ENCODE results near the gene SPOP.
"Not testable (repeated sequence)": the region's sequence is repeated elsewhere in the genome, so short reads cannot be mapped to it uniquely, and the experiment has no call there.

The SPOP gene

DNA sequence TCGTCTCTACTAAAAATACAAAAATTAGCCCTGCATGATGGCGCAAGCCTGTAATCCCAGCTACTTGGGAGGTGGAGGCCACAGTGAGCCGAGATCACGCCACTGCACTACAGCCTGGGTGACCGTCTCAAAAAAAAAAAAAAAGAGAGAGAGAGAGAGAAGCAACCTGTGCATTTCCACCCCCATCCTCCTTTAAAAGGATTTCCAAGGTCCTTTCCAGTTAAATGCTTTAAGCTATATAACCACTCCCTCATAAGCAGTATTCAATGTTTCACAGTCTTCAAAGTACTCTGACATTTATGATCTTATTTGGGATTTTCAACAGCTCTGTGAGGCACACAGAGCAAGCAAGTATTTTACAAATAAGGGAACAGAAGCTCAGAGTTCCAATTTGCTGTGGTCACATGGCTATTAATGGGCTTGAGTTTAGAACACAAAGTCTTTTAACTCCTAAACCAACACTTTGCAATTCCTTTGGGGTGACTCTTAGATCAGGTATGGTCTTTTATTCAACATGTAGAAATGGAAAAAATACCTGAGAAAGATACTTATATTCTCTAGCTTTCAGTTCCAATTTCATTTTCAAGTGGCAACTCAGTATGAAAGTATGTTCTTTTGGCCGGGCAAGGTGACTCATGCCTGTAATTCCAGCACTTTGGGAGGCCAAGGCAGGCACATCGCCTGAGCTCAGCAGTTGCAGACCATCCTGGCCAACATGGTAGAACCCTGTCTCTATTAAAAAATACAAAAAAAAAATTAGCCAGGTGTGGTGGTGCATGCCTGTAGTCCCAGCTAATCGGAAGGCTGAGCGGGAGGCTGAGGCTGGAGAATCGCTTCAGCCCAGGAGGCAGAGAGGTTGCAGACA, 31.3 kb downstream of the SPOP start:
- no peak for DNase-seq

DNA sequence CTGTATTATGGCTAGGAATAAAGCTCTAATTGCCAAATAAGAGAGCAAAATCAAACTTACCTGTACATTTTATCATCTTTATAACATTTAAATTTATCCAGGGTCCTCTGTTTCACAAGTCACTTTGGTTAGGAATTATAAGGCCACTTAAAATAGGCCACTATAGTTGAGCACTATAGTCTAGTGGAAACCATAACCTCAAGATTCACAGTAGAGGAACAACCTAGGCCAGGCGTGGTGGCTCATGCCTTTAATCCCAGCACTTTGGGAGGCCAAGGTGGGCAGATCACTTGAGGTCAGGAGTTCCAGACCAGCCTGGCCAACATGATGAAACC, 31.9 kb downstream of the SPOP start:
- not testable (repeated sequence) for DNase-seq

DNA sequence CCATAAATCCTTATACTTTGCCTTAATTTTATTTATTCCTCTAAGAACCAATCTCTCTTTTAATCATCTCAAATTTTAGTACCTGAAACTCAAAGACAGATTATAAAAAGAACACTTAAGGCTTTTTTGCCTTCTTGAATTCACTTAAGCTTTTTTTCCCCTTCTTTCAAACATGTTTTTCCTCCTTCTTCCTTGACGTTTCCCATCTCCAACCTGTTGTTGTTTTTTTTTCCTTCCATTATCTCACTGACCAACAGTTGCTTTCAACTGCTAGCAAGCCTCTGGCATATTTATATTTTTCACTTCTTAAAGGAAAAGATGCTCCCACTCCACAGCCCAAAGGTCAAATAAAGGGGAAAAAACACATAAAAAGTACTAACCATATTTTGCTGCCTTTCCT, 32.2 kb downstream of the SPOP start:
- DNase-seq: no peak

DNA sequence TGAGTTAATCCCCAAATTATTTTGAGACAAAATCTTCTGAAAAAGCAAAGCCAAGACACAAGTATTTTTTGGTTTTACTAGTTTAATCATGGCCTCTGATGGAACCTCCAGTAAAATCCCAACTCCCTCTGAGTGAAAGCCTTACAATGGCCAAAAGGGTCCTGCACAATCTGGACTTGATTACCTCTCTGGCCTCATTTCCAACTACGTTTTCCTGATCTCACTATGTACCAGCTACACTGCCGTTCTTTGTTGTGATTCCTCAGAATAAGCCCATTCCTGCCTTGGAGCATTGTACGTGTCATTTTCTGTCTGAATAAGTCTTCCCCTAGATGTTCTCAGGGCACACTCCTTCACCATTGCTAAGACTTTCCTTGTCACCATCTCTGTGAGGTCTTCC, 37.3 kb downstream of the SPOP start:
- no peak for DNase-seq

DNA sequence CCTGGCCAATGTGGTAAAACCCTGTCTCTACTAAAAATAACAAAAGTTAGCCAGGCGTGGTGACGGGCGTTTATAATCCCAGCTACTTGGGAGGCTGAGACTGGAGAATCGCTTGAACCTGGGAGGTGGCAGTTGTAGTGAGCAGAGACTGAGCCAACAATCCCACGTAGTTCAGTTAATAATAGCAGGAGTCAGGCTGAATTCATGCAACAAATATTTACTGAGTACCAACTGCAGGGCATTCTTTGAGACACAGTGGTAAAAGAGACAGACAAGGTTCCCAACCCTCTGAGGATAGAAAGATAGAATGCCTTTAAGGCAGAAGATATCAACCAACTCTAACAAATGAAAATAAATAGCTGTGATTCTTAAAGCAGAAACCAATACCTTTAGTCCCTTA, 39.1 kb downstream of the SPOP start:
- no peak for DNase-seq

DNA sequence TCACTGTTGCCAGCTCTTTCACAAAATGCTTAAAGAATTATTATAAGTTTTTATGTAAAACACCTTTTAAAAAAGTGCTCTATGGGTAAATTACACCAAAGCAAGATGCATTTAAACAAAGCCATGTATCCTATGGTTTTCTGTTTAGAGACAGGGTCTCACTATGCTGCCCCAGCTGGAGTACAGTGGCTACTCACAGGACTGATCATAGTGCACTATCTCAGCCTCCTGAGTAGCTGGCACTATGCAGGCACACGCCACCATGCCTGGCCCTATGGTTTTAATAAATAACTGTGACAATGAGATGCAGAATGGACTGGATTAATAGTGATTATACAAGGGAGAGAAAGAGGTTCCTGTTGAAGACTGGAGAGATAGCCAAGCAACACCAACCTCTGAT, 40.2 kb downstream of the SPOP start:
- no peak for DNase-seq

DNA sequence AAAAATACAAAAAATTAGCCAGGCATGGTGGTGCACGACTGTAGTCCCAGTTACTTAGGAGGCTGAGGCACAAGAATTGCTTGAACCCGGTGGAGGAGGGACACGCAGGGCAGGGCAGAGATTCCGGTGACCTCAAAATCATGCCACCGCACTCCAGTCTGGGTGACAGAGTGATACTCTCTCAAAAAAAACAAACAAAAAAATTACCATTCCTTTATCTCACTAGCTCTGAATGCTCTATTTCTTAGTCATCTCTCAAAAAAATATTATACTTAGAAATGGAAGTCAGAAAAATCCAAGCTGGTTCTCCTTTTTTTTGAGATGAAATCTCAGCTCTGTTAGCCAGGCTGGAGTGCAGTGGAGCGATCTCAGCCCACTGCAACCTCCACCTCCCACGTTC, 40.8 kb downstream of the SPOP start:
- DNase-seq: no peak

DNA sequence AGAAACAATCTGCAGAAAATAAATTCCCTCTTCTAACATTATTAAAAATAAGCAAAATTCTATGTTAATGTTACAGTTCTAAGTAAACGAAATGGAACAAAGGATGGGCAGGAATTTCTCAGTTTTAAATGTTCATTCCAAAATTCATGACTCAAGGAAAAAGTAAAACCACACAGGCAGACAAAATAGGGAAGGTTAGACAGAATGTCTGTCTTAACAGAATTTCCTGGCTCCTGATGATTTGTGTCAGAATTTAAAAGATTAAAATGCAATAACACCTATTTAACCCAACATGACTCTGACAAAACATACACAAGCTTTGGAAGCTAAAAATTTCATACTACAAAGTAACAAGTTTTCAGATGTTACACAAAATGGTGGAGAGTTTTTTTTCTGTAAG, 42.8 kb downstream of the SPOP start:
- DNase-seq: no peak

DNA sequence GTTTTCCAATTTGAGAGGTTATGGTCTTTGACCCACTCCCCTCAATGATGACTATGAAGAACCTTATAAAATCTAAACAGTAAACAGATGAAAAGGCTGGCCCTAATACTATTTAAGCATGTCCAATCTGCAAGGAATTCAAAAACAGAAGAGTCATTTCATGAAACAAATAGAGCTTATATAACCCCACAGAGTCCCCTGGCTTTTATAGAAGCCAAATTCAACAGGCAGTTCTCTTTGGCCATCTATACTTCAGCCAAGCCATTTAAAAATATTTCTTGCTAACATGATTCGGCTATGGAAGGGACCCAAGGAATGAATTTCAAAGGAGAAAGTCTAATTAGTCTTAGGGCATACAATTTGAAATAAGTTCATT, 43.4 kb downstream of the SPOP start:
- DNase-seq: no peak

DNA sequence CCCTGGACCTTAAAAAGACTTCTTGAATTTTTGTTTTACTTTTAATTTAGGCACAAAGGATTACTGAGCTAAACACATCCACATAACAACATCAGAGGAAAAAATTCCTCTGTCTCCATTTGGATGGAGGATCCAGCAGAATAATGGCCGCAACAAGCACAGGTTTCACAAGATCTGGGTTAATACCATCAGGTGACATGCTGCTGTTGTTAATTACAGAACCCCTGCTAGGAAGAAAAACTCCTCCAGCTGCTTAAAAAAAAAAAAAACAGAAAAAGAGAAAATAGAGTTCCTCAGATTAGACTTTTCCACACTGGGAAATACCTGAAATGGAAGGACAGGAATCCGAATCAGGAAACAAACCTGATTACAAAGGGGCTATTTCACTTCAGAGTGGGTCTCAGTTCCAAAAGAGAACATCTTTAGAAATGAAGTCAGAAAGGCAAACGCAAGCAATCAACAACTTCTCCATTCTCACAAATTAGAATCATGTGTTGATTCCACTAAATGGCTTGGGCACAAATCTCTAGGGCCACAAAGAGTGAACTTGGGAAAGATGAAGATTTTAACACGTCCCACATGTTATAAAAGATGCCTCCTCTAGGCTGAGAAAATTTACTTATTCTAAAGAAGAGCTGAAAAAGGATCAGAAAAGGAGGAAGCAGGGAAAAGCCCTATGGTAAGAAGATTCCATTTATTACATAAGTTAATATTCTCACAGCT, 44.0 kb downstream of the SPOP start:
- no peak for DNase-seq

DNA sequence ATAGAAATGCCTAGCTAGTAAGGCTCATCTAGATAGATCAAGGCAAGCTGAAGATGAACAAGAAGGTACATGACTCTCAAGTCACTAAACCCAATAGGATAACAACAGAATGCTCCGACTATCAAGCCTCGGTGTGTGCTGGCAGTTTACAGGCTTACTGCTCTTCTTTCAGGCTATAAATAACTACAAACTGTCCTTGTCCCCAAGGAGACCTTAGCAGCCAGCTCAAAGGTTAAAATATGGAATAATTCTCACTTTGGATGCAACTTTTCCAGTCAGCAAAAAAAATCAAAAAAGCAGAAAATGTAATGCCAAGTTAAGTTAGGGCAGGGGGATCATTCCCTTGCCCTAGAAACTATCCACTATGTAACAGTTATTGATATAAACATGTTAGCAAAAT, 44.6 kb downstream of the SPOP start:
- DNase-seq: no peak

DNA sequence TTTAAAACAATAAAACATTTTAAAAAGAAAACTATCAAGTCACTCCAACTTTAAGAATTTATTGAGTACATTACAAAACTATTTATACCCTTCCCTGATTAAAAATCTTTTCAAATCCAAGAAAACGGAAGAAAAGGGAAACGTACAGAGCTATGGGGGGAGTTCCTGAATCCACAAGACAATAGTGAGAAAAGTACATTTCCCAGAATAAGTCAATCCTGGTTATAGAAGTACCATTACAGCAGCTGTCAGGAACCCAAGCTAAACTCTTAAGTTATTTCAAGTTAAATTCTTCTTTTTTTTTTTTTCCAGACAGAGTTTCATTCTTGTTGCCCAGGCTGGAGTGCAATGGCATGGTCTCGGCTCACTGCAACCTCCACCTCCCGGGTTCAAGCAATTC, 45.7 kb downstream of the SPOP start:
- DNase-seq: no peak

DNA sequence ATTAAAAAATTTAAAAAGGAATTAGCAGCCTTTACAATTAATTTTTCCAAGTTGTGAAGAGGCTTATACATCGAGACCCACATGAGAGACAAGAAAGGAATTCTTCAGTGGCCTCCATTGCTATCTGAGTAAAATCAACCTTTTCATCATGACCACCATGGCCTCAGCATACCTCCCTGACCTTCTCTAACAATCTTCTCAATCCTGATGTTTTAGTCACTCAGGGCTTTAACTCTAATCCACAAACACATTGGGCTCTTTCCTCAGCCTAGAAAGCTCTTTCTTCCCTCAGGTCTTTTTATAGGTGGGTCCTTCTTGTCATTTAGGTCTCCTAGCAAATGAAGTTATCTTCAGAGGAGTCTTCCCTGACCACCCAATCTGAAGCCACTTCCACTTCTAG, 46.4 kb downstream of the SPOP start:
- DNase-seq: no peak

DNA sequence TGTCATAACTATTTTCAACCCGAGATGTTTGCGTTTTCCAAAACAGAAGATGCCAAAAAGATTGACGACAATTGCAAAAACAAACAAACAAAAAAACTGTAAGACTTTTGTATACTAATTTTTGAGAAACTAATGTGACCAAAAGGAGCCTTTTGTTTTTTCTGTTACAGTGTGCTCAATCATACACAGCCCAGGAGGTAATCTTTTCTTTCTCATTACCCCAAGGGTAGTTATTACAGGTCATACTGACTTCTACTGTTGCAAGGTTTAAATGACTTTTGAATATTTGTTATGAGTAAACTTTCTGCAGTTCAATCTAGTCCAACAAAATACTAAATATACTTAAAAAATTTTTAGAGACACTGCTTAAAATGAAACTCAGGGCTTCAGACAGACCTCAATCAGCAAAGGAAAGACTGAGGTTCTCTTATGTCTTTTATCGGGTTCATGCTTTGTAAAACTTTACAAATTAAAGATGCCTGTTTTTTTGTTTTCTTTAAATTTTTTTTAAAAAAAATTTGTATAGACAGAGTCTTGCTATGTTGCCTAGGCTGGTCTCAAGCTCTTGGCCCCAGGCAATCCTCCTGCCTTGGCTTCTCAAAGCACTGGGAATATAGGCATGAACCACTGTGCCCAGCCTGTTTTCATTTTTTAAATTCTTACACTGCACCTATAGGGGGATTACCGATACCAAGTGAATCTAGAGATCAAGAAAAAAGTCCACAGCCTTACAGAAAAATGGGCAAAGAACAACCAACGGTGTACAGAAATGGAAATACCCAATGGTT, 47.6 kb downstream of the SPOP start:
- no peak for DNase-seq

DNA sequence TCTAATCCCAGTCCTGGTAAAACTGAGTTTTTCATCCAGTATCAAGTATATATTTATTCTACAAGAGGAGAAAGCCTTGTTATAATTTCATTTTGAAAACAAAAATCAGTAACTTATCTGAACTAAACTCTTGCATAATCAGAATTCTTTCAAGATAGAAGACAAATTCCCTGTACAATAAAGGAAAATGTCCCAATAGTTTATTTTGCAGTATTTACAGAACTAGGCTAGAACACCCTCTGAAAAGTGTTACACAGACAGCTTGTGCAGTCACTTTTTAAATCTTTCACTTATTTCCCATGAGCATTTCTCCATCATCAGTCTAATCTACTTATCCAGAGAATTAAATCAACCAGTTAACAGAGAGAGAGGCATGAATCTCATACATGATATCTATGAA, 48.5 kb downstream of the SPOP start:
- no peak for DNase-seq

DNA sequence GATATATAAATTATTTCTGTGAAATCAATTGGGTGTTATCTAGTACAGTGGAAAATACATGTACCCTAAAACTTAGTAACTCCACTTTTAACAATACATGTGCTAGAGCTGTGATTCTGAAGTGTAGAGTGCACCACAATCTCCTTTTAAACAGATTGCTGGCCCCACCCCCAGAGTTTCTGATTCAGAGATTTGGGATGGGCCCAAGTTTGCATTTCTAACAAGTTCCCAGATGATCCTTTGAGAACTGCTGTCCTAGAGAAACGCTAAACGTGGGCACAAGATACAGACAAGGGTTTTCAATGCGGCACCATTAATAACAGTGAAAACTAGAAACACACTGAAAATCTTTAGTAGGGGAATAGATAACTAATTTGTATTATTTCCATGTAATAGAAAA, 53.0 kb downstream of the SPOP start:
- DNase-seq: no peak

DNA sequence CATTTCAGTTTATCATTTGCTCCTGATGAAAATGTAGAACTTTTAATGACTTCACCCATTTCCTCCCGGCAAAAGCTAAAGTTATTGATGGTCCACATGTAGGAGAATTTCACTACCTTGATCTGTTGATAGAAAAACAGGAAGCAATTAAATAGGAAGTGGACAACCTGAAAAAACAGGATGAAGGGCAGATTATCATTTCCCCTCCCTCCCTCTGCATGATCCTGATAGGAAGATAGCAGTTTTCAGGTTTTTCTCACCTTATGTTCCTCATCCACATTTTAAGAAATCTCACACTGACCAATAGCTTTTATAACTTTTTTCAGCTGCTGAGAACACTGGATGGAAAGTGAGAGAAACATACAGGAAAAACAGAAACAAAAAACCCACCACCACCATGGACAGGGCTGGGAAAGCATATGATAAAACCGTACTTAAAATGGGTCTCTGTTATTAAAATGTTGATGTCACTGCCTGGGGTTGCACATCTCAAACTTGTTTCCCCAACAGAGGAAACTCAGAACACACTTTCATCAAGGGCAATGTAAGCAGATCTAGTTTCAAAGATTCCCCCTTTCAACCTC, 55.9 kb downstream of the SPOP start:
- no peak for DNase-seq

DNA sequence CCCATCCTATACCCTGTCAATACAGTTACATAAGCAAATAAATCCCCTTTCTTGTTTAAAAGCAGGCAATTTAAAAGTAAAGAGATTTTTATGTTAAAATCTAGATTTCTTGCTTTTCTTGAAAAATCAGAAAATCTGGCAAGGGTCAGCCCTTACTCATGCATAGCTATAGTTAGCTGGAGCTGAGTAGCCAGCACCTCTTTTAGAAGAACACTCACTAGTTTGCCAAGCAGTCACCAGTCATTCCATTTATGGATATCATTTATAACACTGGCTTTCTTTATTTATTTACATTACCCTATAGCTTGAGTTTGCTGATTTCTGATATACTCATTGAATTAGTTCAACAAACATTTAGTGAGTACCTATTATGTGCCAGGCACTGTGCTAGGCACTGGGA, 56.5 kb downstream of the SPOP start:
- DNase-seq: no peak

DNA sequence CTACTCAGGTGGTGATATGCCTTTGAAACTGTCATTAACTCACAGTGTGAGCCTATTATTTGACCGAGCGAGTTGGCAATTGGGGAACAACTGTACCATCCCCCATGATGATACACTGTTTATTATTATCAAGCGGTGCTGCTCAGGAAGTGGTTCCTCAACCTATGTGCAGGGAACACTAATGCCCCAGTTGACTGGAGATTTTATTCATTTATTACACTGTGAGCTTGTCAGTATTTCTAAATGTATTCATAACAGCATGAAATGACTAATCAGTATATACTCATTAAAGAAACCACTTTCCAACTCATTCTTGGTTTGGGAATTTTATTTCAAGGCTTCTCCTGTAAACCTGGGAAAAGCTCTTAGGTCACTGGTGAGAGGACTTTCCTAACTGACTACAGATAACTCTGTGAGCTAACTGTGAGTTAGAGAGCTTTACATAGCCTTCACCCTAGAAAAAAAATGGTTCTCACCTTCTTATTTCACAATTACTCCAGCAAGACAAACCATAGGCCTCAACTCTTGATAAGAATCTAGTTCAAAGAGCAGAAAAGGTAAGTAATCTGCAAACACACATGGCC, 59.8 kb downstream of the SPOP start:
- DNase-seq: no peak

DNA sequence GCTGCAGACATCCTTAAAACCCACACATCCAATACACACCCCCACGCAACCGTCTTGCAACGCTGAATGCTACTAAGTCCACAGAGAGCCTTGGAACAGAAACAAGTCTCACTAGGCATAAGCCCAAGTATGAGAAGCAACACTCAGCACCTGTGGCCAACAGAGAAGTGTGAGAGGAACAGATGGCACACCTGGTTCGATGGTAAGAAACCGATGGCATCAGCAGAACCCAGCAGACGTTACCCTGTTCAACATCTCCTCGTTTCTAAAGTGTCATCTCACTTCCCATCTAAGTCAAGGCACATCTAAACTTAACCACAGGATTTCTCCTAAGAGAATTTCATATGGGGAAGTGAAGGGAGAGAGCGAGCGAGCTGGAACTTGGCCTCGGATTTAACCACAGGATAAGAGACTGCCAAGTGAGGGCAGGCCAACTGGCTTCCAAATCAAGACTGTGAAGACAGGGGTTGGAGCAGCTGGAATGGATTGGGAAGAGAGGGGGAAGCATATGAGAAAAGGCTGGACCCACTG, 61.2 kb downstream of the SPOP start:
- DNase-seq: no peak

DNA sequence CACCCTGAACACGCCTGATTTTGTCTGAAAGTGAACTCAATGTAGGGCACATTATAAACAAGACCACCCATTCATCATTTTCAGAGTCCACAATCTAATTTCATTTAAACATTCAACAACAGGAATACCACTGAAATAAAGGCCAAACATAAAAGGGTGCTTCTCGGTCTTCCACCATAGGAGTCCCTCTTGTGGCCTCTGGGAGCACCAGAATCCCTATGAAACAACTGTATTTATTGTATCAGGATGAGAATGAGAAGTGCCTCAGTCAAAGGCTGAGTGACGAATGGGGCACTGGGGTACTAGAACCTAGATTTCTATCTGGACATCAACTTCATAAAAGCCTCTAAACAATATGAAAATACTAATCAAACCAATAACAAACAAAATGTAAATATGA, 61.8 kb downstream of the SPOP start:
- no peak for DNase-seq

DNA sequence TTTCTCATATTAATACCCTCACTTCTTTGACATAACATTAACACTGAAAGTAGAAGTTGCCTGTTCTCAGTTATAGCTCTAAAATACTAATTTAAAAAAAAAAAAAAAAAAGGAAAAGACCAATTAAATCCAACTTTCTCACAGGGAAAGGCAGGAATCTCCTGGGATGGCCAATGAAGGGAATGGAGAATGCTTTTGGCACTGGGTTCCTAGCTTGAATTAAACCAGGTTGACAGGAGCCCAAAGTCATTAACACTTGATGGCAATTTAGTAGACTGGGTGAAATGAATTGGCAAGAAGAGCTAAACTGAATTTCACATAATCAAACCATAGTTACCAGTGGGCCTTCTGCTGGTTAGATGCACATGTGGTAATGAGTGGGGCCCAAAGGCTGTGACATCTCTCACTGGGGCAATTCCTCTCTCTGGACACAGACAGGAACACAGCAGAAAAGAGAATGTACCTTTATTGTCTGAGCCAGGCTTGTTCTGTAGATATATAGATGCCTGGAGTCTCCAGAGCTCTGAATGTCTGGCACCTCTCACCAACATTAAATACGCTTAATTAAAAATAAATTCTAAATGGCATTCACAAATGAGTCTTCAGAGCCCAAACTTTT, 64.6 kb downstream of the SPOP start:
- DNase-seq: no peak

DNA sequence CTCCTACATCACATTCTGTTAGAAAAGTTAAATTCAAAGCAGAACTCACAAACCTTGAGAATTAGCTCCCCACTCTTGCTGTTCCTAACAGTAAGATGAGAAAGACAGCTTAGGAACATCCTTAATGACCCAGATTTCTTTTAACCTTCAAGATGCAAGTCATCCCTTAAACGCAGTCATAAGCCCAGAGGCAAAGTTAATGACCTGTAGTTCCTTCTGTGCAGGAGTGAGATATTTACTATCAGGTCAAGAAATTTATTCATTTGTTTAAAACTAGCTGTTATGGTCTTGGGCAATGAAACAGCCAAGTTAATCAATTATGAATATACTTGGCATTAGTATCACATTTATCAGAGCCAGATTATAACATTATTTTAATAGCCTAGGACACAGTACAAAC, 65.2 kb downstream of the SPOP start:
- no peak for DNase-seq
